Measurements from ENCODE around the gene TSSK1B.
"Not testable (repeated sequence)": the region's sequence is repeated elsewhere in the genome, so short reads cannot be mapped to it uniquely, and the experiment has no call there.

Gene TSSK1B, protein sequence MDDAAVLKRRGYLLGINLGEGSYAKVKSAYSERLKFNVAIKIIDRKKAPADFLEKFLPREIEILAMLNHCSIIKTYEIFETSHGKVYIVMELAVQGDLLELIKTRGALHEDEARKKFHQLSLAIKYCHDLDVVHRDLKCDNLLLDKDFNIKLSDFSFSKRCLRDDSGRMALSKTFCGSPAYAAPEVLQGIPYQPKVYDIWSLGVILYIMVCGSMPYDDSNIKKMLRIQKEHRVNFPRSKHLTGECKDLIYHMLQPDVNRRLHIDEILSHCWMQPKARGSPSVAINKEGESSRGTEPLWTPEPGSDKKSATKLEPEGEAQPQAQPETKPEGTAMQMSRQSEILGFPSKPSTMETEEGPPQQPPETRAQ

DNA sequence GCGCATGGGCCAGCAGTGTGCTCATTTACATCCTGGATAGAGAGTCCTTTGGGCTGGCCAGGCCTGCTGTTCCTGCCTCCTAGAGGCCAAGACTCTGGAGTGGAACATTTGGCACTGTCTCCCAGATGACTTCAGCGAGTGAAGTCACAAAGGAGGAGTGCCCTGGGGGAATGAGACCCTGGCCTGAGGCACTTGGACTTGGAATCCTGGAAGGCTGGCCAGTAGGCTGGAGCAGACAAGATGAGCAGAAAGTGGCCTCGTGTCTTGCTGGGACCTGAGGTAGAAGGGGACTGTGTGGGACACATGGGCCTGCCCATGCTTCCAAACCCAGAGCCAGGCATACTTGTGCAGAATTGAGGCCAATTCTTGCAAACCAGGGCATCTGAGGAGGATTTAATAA lies at the start of gene TSSK1B:
TSSK1B (minus strand) TSS at position 101 of the 400 bp plus-strand sequence. CDS start 150 bp downstream, outside the sequence.
- DNase-seq (ENCODE audit: low read depth) = no peak

DNA sequence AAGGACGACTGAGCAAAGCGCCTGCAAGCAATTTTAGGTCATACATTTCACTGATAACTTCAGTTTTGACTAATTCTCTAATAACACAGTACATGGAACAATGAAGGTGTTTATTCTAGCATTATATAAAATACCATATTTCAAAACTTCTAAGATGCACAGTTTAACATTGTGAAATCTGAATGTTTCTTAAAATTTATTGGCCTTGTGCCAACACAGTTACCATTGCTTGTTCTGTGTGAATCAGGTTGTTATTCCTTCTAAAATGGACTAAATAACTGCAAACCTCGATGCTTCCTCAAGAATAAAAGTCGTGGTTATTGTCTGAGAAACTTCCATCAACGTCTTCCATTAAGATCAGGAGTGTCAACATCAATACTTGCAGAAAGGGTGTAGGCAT lies 45.5 kb upstream of the TSSK1B start:
- DNase-seq (ENCODE audit: low read depth) = no peak

DNA sequence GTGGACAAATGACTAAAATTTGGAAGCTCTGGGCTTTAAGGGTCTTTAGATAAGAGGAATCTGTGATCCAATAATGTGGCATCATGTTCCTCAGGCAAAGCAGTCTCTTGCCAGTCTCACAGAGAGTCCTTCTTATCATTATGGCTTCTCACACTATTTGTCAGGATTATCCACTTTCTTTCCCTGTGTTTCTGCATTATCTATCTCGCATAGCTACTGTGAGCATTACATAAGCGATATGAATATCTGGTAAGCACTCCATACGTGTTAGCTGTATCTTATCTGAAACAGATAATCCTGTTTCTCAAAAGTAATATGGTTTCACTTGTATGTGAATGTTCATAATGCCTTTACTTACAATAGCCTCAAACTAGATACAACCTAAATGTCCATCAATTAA lies 43.9 kb upstream of the TSSK1B start:
- DNase-seq (ENCODE audit: low read depth) = no peak

DNA sequence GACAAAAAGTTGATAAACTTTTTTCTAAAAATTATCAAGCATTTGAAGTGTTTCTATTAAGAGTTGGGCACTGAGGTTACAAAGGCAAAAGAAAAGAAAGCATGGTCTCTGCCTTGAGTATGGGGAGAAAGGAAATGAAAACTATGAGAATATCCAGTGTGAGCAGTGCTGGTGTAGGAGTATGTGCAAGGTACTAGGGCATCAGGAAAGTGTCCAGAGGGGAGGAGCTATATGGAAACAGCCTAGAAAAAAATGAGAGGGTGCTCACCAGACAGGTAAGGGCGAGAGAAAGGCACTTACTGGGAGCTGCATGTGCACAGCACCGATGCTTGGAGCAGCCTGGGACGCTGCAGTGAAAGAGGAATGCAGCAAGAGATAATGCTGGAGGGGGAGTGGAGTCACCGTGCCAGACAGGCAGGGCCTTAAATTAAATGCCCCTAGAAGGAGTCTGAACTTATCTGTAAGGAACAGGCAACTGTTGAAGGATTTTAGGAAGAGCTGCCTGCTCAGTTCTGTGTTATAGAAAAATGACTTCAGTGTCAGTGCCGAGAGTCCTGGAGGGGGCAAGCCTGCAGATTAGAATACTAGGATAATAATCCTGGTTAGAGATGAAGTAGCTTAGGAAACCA lies 39.4 kb upstream of the TSSK1B start:
- DNase-seq (ENCODE audit: low read depth) = no peak

DNA sequence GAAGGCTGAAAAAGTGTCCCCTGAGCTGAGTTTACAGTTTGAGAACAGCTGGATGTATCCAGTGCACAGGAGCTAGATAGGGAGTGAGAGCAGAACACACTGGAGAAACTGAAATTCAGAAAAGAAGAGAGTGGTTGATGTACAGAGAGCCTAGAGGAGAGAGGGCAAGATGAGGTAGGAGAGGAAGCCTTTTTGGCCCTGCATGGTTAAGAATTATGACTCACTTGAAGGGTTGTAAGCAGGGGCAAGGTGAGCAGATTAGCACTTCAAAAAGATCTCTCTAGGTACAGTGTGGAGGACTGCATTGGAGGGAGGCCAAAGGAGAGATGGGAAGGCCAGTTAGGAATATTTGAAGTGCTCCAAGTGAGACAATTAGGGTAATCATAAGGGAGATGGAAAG lies 28.2 kb upstream of the TSSK1B start:
- DNase-seq (ENCODE audit: low read depth) = no peak

DNA sequence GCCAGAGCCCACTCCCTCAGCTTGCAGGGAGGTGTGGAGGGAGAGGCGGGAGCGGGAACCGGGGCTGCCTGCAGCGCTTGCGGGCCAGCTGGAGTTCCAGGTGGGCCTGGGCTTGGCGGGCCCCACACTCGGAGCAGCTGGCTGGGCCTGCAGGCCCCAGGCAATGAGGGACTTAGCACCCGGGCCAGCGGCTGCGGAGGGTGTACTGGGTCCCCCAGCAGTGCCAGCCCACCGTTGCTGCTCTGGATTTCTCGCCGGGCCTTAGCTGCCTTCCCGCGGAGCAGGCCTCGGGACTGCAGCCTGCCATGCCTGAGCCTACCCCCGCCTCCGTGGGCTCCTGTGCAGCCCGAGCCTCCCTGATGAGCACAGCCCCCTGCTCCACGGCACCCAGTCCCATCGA lies 22.3 kb upstream of the TSSK1B start:
- DNase-seq (ENCODE audit: low read depth) = not testable (repeated sequence)

DNA sequence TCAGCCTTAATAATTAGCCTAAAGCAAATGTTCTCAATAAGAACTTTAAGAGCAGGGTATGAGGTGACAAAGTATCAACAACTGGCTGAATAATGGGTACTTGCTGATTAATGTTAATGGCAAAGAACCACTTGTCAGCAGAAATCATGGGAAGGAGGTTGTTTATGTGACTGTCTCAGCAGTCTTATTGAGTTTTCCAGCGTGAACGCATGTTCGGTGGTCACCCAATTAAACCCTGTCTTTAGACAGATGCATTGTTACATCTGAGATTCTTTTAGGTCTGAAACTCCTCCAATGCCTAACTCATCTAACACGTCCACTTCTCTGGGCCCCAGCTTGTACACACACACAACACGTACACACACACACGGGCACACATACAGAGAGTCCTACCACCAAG lies 18.2 kb upstream of the TSSK1B start:
- DNase-seq (ENCODE audit: low read depth) = no peak

DNA sequence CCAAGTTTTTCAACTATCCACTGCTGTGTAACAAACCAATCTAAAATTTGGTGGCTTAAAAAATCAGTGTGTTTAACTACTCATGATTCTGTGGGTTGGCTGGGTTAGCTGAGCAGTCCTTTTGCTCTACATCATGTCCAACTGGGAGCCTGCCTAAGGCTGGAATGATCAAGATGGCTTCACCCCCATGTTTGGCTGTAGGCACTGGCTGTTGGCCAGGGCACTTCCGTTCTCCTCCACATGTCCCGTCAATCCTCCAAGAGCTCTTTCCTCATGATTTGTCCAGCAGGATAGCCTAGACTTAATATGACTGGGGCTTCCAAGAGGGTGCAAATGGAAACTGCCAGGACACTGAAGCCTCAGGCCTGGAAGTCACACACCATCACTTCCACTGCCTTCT lies 17.0 kb upstream of the TSSK1B start:
- DNase-seq (ENCODE audit: low read depth) = no peak

DNA sequence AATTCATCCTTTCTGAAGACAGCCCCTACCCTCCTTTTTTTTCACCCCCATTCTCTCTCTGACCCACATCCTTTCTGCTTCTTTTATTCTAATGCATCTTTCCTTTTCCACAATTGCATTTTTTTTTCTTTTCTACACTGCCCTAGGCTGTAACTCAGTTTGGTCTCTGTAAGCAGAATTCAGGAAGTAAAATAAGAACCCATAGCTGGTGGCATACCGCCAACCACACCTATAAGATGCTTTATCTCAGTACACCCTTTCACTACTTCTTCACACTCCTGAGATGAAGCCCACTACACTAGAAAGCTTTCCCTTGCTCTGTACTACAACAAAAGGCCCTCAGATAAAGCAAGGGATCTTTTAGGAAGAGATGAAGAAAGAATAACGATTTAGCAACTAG lies 16.1 kb upstream of the TSSK1B start:
- no peak for DNase-seq (ENCODE audit: low read depth)

DNA sequence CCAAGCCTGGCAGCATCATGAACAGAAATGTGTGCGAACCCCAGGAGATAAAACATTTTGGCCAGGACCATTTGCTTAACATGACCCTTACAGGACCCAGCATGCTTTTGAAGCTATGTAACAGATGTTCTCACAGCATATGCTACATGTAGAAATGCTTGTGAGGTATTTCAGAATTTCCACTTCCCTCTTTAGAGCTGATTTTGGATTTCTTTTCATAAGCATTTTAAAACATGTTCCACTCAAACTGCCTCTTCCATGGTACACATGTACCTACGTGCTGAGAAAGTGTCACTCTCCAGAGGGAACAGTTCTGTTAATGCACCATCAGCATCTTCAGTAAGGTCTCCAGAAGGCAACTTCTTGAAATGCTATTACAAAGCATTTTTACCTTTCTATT lies 15.7 kb upstream of the TSSK1B start:
- DNase-seq (ENCODE audit: low read depth) = no peak

DNA sequence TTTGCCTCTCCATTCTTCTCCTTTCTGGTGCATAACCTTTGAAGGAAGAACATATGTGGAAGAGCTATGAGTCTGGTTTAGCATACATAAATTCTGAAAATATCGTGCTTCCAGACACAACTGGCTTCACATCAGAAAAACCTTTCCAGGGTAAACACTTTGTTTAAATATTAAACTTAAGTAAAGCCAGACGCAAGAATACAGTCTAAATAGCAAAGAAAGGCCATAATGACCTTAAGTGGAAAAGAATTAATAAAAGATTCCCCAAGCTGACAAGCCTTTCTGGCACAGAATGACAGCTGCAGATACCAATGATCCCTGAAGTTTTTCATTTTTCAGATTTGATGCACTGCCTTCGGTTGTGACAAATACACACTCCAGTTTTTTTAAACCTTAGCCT lies 13.5 kb upstream of the TSSK1B start:
- no peak for DNase-seq (ENCODE audit: low read depth)

DNA sequence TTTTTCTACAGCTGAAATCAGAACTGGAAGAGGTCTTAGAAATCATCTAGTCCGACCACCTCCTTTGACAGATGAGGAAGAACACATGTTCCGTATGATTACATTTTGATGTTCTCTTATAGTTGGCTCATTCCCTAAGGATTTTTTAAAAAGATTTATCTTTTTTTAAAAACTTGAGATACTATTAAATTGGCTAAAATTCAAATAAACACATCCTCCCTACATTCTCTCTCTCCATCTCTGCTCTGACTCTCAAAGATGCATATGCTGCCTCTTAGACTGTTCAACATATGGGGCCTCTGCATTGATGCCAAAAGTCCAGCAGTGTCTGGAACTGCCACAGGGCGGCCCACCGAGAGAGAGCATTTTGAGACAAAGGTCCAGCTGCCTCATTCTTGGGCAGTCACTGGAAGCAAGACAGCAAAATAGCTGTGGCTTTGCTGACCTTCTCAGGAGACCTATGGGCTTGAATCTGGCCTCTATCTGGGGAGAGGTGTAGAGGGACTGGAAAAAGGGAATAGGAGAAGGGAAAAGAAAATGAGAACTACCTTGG lies 12.8 kb upstream of the TSSK1B start:
- no peak for DNase-seq (ENCODE audit: low read depth)

DNA sequence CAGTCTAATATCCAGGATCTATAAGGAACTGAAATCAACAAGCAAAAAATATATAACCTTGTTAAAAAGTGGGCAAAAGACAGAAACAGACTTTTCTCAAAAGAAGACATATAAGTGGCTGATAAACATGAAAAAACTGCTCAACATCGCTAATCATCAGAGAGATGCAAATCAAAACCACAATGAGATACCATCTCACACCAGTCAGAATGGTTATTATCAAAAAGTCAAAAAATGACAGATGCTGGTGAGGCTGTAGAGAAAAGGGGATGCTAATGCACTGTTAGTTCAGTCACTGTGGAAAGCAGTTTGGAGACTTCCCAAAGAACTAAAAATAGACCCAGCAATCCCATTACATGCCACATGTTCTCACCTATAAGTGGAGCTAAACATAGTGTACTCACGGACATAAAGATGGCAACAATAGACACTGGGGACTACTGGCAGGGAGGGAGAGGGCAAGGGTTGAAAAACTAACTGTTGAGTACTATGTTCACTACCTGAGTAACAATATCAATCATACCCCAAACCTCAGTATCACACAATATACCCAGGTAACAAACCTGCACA lies 11.7 kb upstream of the TSSK1B start:
- no peak for DNase-seq (ENCODE audit: low read depth)

DNA sequence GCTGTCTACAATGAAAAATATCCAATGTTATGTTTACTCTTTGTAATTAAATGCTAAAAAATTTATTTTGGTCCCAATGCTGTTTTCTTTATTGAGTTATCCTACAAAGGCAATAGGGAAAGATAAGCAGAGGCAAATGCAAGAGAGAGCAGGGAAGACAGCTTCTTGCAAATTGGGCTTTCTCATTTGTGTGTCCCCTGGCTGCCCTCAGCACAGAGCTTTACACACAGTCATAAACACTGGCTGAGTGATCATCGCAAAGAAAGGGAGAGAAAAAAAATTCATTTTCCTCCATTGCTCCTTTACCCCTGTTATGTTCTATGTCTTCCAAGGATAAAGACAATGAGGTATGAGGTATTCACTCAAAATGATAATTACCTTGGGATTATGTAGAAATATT lies 2.3 kb upstream of the TSSK1B start:
- no peak for DNase-seq (ENCODE audit: low read depth)

DNA sequence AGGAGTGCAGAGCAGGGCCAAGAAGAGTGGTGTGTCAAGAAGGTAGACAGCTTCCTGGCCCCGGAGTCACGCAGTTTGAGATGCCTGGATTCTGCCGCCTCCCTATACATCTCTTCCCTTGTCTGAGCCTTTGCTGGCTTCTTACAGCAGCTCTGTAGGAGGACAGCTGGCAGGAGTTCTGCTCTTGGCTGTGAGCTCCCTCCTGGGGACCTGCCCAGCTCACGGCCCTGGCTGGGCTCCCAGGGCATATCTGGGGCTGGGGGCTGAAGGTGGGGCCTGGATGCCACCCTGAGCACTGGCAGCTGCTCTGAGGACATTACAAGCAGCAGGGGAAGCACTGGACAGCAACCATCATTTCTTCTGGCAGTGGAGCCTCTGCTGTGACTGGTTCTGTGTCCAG lies 786 bp upstream of the TSSK1B start:
- no peak for DNase-seq (ENCODE audit: low read depth)

DNA sequence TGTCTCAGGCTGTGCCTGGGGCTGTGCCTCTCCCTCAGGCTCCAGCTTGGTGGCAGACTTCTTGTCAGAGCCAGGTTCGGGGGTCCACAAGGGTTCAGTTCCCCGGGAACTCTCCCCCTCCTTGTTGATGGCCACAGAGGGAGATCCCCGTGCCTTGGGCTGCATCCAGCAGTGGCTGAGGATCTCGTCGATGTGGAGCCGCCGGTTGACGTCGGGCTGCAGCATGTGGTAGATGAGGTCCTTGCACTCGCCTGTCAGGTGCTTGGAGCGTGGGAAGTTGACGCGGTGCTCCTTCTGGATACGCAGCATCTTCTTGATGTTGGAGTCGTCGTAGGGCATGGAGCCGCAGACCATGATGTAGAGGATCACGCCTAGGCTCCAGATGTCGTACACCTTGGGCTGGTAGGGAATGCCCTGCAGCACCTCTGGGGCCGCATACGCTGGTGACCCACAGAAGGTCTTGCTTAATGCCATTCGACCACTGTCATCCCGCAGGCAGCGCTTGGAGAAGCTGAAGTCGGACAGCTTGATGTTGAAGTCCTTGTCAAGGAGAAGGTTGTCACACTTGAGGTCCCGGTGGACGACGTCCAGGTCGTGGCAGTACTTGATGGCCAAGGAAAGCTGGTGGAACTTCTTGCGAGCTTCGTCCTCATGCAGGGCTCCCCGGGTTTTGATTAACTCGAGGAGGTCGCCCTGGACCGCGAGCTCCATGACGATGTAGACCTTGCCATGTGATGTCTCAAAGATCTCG lies 752 bp downstream of the TSSK1B start:
- DNase-seq (ENCODE audit: low read depth) = no peak

DNA sequence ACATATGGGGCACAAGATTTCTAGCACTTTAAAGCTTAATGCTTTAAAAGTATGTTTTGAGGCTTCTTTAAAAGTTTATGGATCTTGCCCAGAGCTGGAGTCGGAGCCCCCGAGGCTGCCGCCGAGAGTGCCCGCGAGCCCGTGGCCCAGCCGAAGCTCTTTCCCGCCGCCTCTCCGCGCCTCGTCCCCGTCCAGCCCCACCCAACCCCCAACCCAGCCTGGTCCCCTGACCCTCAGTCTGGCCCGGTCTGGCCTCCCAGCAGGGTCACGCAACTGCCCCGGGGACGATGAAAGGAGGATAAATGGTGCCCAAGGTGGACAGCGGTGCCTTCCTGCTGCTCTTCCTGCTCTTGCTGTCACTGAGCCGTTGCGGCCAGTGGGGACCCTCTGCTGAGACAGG lies 1.7 kb downstream of the TSSK1B start:
- DNase-seq (ENCODE audit: low read depth) = no peak

DNA sequence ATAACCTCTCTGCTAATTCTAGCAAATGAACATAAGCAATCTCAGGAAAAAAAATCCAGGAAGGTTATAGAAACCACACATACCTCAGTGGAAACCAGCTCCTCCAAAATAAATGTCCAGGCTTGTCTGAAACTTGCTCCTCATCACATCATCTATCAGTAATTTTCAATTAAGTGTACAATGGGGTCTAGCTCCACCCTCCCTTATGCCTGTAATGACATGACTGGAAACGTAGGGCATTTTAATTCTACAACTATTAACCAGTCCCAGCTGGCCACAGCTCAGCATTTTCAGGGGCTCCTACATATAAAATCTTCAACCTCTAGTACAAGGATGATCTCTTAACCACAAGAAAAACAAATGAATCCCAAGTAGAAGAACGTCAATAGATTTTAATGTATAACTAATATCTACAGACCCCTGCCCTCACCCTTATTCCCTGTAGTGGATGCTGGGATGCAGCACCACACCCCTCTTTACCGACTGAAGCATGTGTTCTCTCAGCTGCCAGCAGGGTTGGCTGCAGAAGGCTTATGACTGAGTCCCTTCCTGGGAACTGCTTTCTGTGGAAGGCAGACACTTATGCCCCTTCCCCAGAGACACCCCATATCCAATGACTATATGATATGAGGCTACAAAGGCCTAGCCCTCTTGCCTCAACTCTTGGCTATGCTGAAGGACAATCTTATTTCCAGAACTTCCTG lies 6.8 kb downstream of the TSSK1B start:
- DNase-seq (ENCODE audit: low read depth) = no peak

DNA sequence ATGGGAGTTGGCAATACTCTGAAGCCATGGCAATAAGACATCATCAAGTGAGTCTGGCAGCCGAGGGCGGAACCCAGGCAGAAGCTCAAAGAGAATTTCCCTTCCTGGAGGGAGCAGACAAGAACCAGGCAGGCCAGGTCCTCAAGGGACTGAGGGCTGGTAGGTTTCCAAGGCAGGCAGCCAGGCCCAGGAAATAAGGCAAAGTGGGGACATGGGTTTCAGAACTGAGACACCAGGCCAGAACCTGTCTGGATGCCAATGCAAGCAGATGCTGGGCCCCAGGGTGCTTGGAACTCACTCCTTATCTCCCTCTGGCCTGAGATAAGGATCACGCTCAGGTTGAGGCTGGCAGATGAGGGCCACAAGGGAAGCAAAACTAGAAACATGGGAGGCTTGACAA lies 8.9 kb downstream of the TSSK1B start:
- no peak for DNase-seq (ENCODE audit: low read depth)

DNA sequence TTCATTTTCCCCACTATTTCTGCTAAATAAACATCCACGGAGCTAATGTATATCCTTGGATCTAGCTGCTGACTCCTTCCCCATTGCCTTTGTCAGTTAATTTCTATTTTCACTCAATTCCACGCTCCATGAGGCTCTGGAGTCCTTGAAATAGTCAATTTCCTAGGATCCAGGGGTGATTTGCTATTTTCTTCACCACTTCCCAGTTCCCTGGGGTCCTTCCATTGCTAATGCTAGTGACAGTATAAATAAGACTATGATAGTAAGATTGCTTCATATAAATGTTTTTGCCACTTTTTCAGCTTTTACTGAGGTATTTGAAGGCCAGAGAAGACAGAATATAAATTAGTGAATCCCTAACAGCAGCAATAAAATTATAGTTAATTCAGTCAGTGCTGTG lies 13.1 kb downstream of the TSSK1B start:
- no peak for DNase-seq (ENCODE audit: low read depth)

DNA sequence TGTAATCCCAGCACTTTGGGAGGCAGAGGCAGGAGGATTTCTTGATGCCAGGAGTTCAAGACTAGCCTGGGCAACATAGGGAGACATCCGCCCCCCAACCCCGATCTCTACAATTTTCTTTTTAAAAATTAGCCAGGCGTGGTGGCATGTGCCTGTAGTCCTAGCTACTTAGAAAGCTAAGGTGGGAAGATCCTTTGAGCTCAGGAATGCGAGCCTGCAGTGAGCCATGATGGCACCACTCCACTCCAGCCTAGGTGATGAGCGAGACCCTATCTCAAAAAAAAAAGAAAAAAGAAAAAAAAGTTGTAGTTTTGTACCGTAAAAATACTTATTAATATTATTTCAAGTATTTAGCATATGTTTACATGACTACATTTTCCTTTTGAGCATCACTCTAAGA lies 29.3 kb downstream of the TSSK1B start:
- no peak for DNase-seq (ENCODE audit: low read depth)

DNA sequence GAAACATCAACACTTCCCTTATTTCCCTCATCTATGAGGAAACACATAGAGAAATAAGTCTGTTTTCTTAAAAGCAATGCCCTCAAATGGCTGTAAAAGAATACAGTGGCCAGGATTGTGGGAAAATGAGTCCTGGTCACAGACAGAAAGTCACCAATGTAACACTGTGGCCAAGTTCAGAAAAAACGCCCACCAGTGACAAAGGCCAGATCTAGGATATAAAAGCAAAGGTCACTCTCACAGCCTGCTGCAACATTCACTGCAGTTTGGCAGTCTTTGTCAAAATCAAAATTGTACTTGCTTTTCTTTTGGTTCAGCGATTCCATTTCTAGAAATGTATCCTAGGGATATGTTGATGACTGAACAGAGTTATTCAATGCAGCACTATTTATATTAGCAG lies 30.5 kb downstream of the TSSK1B start:
- DNase-seq (ENCODE audit: low read depth) = no peak

Data from HS-27A (cell line).